ENCODE data around the gene RNU4-1.

DNA sequence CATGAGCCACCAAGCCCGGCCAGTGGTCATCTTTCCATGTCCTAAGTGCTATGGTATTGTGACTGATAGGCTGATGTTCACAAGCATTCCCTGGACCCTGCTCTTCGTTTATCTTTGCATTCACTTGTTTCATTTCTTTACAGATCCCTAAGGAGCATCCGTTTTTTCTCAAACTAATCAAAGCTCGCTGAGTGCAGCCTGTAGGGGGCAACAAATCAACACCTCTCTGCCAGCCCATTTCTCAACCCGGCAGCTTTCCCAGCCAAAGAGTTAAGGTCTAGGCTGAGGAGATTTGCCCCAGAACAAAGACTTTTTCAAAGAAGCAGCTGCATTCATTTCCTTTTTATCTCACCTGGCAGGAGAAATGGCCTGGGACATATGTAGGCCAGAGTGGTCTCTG lies 21.2 kb upstream of the RNU4-1 start:
- TF ChIP-seq, protein P1, sequence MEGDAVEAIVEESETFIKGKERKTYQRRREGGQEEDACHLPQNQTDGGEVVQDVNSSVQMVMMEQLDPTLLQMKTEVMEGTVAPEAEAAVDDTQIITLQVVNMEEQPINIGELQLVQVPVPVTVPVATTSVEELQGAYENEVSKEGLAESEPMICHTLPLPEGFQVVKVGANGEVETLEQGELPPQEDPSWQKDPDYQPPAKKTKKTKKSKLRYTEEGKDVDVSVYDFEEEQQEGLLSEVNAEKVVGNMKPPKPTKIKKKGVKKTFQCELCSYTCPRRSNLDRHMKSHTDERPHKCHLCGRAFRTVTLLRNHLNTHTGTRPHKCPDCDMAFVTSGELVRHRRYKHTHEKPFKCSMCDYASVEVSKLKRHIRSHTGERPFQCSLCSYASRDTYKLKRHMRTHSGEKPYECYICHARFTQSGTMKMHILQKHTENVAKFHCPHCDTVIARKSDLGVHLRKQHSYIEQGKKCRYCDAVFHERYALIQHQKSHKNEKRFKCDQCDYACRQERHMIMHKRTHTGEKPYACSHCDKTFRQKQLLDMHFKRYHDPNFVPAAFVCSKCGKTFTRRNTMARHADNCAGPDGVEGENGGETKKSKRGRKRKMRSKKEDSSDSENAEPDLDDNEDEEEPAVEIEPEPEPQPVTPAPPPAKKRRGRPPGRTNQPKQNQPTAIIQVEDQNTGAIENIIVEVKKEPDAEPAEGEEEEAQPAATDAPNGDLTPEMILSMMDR (conservative IDR thresholded peaks at IDR 0.05; ENCODE audit: low read length) = peak; percentile 83
- no peak for TF ChIP-seq EZH2phosphoT487 (IDR thresholded peaks at IDR 0.05; ENCODE audit: borderline replicate concordance, low read depth, low read length)

Measured in OCI-LY7 (cell line).